ENCODE results near the gene ADAMTS14.

DNA sequence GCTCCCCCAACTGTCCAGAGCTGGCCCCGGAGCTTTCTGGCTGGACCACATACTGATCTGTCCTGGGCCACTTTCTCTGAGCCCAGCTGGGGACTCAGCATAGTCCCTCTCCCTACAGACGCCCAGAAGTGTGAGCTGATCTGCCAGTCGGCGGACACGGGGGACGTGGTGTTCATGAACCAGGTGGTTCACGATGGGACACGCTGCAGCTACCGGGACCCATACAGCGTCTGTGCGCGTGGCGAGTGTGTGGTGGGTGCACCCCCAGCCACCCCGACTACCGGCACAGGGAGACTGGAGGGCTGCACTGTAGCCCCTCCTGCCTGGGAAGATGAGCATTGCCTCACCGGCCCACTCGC is 71.1 kb downstream of the ADAMTS14 start:
- TF ChIP-seq, protein P1, sequence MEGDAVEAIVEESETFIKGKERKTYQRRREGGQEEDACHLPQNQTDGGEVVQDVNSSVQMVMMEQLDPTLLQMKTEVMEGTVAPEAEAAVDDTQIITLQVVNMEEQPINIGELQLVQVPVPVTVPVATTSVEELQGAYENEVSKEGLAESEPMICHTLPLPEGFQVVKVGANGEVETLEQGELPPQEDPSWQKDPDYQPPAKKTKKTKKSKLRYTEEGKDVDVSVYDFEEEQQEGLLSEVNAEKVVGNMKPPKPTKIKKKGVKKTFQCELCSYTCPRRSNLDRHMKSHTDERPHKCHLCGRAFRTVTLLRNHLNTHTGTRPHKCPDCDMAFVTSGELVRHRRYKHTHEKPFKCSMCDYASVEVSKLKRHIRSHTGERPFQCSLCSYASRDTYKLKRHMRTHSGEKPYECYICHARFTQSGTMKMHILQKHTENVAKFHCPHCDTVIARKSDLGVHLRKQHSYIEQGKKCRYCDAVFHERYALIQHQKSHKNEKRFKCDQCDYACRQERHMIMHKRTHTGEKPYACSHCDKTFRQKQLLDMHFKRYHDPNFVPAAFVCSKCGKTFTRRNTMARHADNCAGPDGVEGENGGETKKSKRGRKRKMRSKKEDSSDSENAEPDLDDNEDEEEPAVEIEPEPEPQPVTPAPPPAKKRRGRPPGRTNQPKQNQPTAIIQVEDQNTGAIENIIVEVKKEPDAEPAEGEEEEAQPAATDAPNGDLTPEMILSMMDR (conservative IDR thresholded peaks at IDR 0.05 in 1 of 2, IDR thresholded peaks at IDR 0.05 in 1 of 2; ENCODE audit: extremely low read depth in 1 of 2, insufficient read depth in 1 of 2, low read depth in 1 of 2, low read length in 2 of 2), result no peak
- TF ChIP-seq EZH2 (IDR thresholded peaks at IDR 0.05; ENCODE audit: borderline replicate concordance, low read length), result no peak

All from mammary epithelial cell (primary cell).